Measurements from ENCODE around the gene IGF2BP1. TPM values are rescaled to one million over a fixed set of nuclear protein-coding genes. Genes with fewer than 3 reads are reported as not detected.

IGF2BP1 gene
- total RNA-seq, 2 donors from 2014 or later: not detected

DNA sequence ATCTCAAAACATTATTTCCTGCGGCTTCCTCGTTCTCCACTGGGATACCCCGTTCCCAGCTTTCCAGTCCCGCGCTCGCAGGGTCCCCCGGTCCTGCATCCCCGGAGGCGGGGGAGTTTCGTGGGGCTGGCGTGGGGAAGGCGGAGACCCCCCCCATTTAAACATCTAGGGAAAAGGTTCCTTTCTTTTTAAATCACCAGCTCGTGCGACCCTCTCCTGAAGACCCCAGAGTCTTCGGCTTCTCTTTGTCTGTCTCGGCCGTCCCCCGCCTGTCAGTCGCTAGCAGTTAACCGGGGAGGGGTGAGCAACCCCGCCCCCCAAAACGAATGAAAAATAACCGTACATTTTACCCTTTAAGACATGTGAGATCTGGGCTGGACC, 473 bp upstream of the IGF2BP1 start:
- Histone ChIP-seq H3K27ac (no peak overlapping the region), H3K4me1 (peaks cover 0 to 33% of the 10 kb centered on the region in 2 donors), H3K36me3 (no peaks in the 10 kb centered on the region), H3K27me3 (peaks cover 67 to 85% of the 10 kb centered on the region in 2 donors), H3K4me3 (no peak overlapping the region), H3K9me3 (peaks cover 0 to 7% of the 10 kb centered on the region in 2 donors)
- TF ChIP-seq, protein P1, sequence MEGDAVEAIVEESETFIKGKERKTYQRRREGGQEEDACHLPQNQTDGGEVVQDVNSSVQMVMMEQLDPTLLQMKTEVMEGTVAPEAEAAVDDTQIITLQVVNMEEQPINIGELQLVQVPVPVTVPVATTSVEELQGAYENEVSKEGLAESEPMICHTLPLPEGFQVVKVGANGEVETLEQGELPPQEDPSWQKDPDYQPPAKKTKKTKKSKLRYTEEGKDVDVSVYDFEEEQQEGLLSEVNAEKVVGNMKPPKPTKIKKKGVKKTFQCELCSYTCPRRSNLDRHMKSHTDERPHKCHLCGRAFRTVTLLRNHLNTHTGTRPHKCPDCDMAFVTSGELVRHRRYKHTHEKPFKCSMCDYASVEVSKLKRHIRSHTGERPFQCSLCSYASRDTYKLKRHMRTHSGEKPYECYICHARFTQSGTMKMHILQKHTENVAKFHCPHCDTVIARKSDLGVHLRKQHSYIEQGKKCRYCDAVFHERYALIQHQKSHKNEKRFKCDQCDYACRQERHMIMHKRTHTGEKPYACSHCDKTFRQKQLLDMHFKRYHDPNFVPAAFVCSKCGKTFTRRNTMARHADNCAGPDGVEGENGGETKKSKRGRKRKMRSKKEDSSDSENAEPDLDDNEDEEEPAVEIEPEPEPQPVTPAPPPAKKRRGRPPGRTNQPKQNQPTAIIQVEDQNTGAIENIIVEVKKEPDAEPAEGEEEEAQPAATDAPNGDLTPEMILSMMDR (IDR thresholded peaks at IDR 0.05): no peak
- no peak for DNase-seq (ENCODE audit: low spot score)

DNA sequence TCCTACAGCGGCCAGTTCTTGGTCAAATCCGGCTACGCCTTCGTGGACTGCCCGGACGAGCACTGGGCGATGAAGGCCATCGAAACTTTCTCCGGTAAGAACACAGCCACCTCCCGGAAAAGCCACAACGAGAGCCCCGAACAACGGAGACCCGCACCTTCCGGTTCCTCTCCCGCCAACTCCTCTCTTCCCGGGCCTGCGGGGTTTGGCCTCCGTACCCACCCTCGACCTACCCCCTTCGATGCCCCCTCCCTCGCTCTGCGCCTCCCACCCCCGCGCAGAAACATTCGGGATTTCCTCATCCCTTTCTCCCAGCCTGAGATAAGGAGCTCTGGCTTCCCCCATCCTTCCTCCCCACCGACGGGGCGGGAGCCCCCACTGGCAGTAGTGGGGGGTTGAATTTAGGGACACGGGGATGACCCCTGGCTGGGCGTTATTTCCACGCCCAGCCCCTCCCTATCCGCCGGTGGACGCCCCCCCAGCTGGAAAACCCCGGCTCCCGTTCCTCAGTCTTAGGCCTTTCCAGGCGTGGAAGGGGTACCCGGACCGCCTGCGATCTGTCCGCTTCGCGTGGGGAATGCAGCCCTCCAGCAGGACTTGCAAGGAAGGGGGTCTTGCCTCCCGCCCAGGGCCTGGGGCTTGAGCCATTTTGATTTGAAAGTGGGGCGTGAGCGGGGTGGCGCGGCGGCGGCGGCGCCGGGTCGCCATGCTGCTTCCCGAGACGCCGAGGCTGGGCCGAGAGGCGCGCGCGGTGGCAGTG, 822 bp downstream of the IGF2BP1 start:
- Histone ChIP-seq H3K4me3 (peak overlapping the region in 1 of 2 donors; percentile 32), H3K36me3 (no peaks in the 10 kb centered on the region), H3K27ac (no peak overlapping the region), H3K4me1 (peaks cover 0 to 33% of the 10 kb centered on the region in 2 donors), H3K9me3 (peaks cover 0 to under 1% of the 10 kb centered on the region in 2 donors), H3K27me3 (peaks cover 63 to 82% of the 10 kb centered on the region in 2 donors)
- TF ChIP-seq, protein P1 (IDR thresholded peaks at IDR 0.05): no peak
- peak; percentile 48 for DNase-seq (ENCODE audit: low spot score)

DNA sequence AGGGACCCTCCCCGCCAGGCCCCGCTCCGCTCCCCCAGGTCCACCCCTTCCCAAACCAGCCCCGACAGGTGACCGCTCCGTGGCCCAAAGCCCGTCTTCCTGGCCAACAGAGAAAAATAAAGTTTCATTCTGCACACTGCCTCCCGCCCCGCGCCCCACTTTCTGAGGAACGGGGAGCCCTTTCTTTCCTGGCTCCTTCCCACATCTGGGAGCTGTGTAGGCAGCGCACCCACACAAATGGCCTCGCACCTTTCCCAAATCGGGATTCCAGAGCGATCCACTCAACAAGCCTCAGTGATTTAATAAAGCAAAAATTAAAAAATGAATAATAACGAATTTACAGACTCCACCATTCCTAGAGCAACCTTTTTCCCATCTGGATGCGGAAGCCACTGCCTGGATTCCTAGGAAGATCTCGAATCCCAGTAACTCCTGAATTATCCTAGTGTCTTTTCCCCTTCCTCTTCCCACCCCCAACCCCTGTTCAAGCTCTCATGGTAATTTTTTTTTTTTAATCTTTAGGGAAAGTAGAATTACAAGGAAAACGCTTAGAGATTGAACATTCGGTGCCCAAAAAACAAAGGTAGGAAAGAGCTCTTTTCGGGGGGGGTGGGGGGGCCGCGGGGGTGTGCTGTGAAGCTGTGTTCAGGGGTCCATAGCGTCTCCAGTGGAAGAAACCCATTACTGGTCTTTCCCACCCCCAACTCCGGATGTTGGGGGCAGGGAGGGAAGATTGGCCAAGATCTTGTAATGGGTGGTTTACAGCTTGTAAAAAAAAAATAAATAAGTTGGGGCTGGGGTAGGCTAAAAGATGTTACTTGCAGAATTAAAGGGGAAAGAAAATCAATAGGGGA, 1.6 kb downstream of the IGF2BP1 start:
- H3K4me3 ChIP-seq: no peak overlapping the region
- TF ChIP-seq, protein P1 (IDR thresholded peaks at IDR 0.05): no peak
- no peak overlapping the region for H3K27ac ChIP-seq

DNA sequence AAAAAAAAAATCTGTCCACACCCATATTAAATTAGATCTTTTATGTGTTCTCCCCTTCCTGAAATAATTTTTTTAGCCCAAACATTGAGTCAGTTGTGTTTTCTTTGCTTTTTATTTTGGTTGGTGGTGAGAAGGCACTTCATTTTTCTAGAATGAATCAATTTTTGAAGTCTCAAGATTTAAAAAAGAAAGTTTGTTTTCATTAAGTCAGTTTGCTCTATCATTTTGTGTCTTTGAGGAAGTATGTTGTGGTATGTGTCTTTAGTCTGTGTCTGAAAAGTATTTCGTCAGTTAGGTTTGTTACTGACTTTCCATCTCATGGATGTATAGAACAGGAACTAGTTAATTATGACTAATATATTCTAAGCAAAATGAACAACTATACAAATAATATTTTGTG, 3.8 kb downstream of the IGF2BP1 start:
- TF ChIP-seq, protein P1 (IDR thresholded peaks at IDR 0.05): no peak
- peaks cover 65 to 67% of the 10 kb centered on the region in 2 donors for H3K27me3 ChIP-seq

More for the DNA sequence above, 1.6 kb downstream of the IGF2BP1 start:
- Histone ChIP-seq H3K36me3 (no peaks in the 10 kb centered on the region), H3K27me3 (peaks cover 70 to 83% of the 10 kb centered on the region in 2 donors), H3K4me1 (peaks cover 0 to 33% of the 10 kb centered on the region in 2 donors), H3K9me3 (no peaks in the 10 kb centered on the region)
- DNase-seq (ENCODE audit: low spot score): no peak

DNA sequence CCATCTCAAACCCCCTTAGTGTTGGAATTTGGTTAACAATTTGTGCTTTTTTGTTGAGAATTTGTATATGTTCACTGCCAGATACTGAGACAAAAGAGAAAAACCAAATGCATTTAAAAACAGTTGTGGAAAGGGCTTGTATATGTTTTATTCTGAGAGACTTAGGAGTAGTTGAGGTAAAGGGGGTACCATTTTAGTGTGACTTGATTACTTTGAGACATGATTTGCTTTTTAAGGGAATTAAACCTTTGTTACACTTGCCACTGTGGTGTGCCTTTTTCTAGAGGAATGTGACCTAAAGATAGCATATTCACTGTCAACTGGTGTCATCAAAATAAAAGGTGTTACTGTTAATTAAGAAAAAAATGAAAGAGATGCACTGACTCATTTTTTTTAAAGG, 4.5 kb downstream of the IGF2BP1 start:
- TF ChIP-seq, protein P1 (IDR thresholded peaks at IDR 0.05): no peak
- no peak for DNase-seq (ENCODE audit: low spot score)

More for the DNA sequence above, 3.8 kb downstream of the IGF2BP1 start:
- no peak for DNase-seq (ENCODE audit: low spot score)
- H3K4me1 ChIP-seq: peaks cover 0 to 25% of the 10 kb centered on the region in 2 donors
- H3K4me3 ChIP-seq: no peak overlapping the region
- no peaks in the 10 kb centered on the region for H3K36me3 ChIP-seq
- H3K9me3 ChIP-seq: no peaks in the 10 kb centered on the region
- no peak overlapping the region for H3K27ac ChIP-seq

More for the DNA sequence above, 4.5 kb downstream of the IGF2BP1 start:
- H3K27ac ChIP-seq: no peak overlapping the region
- H3K27me3 ChIP-seq: peaks cover 58 to 59% of the 10 kb centered on the region in 2 donors
- no peaks in the 10 kb centered on the region for H3K36me3 ChIP-seq
- H3K4me3 ChIP-seq: no peak overlapping the region
- H3K9me3 ChIP-seq: no peaks in the 10 kb centered on the region
- peaks cover 0 to 18% of the 10 kb centered on the region in 2 donors for H3K4me1 ChIP-seq
